DMS 273 treated with DMSO at 0.1 percent for 48 hours (cell line): ENCODE measurements around the gene RNF34.
A peak's percentile ranks its signal among the peaks of the same experiment; 100 is the strongest.

Source experiments
- DNase-seq: peaks from one replicate; lab custom pipeline; 2025; lab: John Stamatoyannopoulos, UW

Gene RNF34

GRCh38 chr12:121390856-121391255, 9.1 kb upstream of the RNF34 start:
- DNase-seq = no peak

GRCh38 chr12:121391619-121392324, 8.1 kb upstream of the RNF34 start:
- DNase-seq = peak; percentile 58

- no peak for DNase-seq
Observed at GRCh38 chr12:121392325-121392716, 7.6 kb upstream of the RNF34 start.

- no peak for DNase-seq
Observed at GRCh38 chr12:121397521-121397920, 2.4 kb upstream of the RNF34 start.

- no peak for DNase-seq
Observed at GRCh38 chr12:121398355-121398754, 1.6 kb upstream of the RNF34 start.

GRCh38 chr12:121400332-121401139, 618 bp downstream of the RNF34 start:
- DNase-seq = no peak

GRCh38 chr12:121403721-121404120, 3.8 kb downstream of the RNF34 start:
- no peak for DNase-seq

GRCh38 chr12:121404734-121405133, 4.8 kb downstream of the RNF34 start:
- DNase-seq = no peak

- no peak for DNase-seq
Observed at GRCh38 chr12:121405211-121405610, 5.3 kb downstream of the RNF34 start.

- no peak for DNase-seq
Observed at GRCh38 chr12:121413917-121414316, 14.0 kb downstream of the RNF34 start.

GRCh38 chr12:121417847-121418246, 17.9 kb downstream of the RNF34 start:
- no peak for DNase-seq

- DNase-seq = no peak
Observed at GRCh38 chr12:121420109-121420508, 20.2 kb downstream of the RNF34 start.

GRCh38 chr12:121423253-121423652, 23.3 kb downstream of the RNF34 start:
- no peak for DNase-seq

- DNase-seq = no peak
Observed at GRCh38 chr12:121423682-121424623, 24.0 kb downstream of the RNF34 start.

GRCh38 chr12:121424624-121424975, 24.7 kb downstream of the RNF34 start:
- DNase-seq = no peak

- DNase-seq = no peak
Observed at GRCh38 chr12:121427556-121428050, 27.7 kb downstream of the RNF34 start.

GRCh38 chr12:121428883-121429282, 29.0 kb downstream of the RNF34 start:
- no peak for DNase-seq

GRCh38 chr12:121430833-121431415, 31.0 kb downstream of the RNF34 start:
- no peak for DNase-seq

- DNase-seq = no peak
Observed at GRCh38 chr12:121432740-121433480, 33.0 kb downstream of the RNF34 start.

- no peak for DNase-seq
Observed at GRCh38 chr12:121436706-121437105, 36.8 kb downstream of the RNF34 start.

GRCh38 chr12:121438905-121439304, 39.0 kb downstream of the RNF34 start:
- DNase-seq = no peak
